ENCODE measurements around the gene EFCAB13.

EFCAB13 gene

DNA sequence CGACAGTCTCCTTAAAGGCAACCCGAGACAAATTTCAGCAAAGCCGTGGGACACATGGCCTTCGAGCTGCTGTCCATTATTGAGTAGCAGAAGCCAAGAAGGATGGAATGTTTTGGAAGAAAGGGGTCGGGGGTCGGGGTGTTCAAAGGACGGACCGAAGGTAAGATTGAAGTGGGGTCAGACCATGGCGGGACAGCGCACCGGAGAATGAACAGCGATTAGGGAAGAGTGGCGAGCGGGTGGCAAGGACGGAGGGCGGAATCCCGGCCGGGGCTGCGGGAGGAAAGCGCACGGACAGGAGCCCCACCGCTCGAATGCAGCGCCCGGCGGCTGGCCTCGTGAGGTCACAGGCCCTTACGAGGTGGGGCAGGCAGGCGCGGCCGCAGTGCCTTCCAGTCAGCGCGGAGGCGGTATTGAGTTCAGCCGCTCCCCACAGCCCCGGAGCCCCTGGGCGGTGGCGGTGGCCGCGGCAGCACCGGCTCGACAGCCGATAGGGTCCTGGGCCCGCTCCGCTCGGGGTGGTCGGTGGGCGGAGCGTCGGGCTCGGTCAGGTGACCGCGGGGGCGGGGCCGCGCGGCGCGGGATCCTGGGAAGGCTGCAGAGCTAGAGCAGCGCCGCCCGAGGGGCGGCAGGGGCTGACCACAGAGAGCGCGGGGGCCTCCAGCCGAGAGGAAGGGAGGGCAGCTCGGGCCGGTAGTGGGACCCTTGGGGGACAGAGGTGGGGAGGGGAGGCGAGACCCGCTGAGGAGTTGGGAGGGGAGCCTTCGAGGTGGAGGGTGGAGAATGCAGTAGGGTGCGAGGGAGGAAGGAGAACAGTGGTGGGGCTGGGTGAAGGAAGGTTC is at the start of gene EFCAB13 (continued):
- TF ChIP-seq, protein P1, sequence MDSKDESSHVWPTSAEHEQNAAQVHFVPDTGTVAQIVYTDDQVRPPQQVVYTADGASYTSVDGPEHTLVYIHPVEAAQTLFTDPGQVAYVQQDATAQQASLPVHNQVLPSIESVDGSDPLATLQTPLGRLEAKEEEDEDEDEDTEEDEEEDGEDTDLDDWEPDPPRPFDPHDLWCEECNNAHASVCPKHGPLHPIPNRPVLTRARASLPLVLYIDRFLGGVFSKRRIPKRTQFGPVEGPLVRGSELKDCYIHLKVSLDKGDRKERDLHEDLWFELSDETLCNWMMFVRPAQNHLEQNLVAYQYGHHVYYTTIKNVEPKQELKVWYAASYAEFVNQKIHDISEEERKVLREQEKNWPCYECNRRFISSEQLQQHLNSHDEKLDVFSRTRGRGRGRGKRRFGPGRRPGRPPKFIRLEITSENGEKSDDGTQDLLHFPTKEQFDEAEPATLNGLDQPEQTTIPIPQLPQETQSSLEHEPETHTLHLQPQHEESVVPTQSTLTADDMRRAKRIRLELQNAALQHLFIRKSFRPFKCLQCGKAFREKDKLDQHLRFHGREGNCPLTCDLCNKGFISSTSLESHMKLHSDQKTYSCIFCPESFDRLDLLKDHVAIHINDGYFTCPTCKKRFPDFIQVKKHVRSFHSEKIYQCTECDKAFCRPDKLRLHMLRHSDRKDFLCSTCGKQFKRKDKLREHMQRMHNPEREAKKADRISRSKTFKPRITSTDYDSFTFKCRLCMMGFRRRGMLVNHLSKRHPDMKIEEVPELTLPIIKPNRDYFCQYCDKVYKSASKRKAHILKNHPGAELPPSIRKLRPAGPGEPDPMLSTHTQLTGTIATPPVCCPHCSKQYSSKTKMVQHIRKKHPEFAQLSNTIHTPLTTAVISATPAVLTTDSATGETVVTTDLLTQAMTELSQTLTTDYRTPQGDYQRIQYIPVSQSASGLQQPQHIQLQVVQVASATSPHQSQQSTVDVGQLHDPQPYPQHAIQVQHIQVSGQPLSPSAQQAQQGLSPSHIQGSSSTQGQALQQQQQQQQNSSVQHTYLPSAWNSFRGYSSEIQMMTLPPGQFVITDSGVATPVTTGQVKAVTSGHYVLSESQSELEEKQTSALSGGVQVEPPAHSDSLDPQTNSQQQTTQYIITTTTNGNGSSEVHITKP (tag by site-specific recombination; IDR thresholded peaks at IDR 0.05): 0 out of 2 replicates have a peak, but pooled peaks have one; percentile 34
- TF ChIP-seq ZSCAN23 (tag by site-specific recombination; IDR thresholded peaks at IDR 0.05): peak; percentile 50; the same call in 1 of the 2 replicates
- TF ChIP-seq ZNF16 (tag by site-specific recombination; IDR thresholded peaks at IDR 0.05; ENCODE audit: low read depth): peak; percentile 70
- TF ChIP-seq, protein P2, sequence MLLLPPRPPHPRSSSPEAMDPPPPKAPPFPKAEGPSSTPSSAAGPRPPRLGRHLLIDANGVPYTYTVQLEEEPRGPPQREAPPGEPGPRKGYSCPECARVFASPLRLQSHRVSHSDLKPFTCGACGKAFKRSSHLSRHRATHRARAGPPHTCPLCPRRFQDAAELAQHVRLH (tag by site-specific recombination; IDR thresholded peaks at IDR 0.05): no peak
- peak; percentile 62 for TF ChIP-seq ZIC2 (tag by site-specific recombination; IDR thresholded peaks at IDR 0.05)
- TF ChIP-seq, protein P3, sequence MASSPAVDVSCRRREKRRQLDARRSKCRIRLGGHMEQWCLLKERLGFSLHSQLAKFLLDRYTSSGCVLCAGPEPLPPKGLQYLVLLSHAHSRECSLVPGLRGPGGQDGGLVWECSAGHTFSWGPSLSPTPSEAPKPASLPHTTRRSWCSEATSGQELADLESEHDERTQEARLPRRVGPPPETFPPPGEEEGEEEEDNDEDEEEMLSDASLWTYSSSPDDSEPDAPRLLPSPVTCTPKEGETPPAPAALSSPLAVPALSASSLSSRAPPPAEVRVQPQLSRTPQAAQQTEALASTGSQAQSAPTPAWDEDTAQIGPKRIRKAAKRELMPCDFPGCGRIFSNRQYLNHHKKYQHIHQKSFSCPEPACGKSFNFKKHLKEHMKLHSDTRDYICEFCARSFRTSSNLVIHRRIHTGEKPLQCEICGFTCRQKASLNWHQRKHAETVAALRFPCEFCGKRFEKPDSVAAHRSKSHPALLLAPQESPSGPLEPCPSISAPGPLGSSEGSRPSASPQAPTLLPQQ (tag by site-specific recombination; IDR thresholded peaks at IDR 0.05): 0 out of 2 replicates have a peak, but pooled peaks have one; percentile 52
- TF ChIP-seq ZNF521 (tag by site-specific recombination; IDR thresholded peaks at IDR 0.05): no peak
- no peak for TF ChIP-seq ZNF24 (tag by site-specific recombination; IDR thresholded peaks at IDR 0.05)
- TF ChIP-seq BCL11B (tag by site-specific recombination; IDR thresholded peaks at IDR 0.05; ENCODE audit: low read depth): 0 out of 2 replicates have a peak, but pooled peaks have one; percentile 70
- TF ChIP-seq ZXDB (tag by site-specific recombination; IDR thresholded peaks at IDR 0.05): peak; percentile 94
- TF ChIP-seq ZNF600 (tag by site-specific recombination; IDR thresholded peaks at IDR 0.05): peak; percentile 62
- TF ChIP-seq ZNF223 (tag by site-specific recombination; IDR thresholded peaks at IDR 0.05): peak; percentile 47; the same call in 1 of the 2 replicates
- 0 out of 2 replicates have a peak, but pooled peaks have one; percentile 18 for TF ChIP-seq KLF1 (tag by site-specific recombination; IDR thresholded peaks at IDR 0.05)
- TF ChIP-seq, protein P4, sequence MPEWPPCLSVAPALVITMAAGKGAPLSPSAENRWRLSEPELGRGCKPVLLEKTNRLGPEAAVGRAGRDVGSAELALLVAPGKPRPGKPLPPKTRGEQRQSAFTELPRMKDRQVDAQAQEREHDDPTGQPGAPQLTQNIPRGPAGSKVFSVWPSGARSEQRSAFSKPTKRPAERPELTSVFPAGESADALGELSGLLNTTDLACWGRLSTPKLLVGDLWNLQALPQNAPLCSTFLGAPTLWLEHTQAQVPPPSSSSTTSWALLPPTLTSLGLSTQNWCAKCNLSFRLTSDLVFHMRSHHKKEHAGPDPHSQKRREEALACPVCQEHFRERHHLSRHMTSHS (tag by site-specific recombination; IDR thresholded peaks at IDR 0.05): no peak
- TF ChIP-seq, protein P5, sequence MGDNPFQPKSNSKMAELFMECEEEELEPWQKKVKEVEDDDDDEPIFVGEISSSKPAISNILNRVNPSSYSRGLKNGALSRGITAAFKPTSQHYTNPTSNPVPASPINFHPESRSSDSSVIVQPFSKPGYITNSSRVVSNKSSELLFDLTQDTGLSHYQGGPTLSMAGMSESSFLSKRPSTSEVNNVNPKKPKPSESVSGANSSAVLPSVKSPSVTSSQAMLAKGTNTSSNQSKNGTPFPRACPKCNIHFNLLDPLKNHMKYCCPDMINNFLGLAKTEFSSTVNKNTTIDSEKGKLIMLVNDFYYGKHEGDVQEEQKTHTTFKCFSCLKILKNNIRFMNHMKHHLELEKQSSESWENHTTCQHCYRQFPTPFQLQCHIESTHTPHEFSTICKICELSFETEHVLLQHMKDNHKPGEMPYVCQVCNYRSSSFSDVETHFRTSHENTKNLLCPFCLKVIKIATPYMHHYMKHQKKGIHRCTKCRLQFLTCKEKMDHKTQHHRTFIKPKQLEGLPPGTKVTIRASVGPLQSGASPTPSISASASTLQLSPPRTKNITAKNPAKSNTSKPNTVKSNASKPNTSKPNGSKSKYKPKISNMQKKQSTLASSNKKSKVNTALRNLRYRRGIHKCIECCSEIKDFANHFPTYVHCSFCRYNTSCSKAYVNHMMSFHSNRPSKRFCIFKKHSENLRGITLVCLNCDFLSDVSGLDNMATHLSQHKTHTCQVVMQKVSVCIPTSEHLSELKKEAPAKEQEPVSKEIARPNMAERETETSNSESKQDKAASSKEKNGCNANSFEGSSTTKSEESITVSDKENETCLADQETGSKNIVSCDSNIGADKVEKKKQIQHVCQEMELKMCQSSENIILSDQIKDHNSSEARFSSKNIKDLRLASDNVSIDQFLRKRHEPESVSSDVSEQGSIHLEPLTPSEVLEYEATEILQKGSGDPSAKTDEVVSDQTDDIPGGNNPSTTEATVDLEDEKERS (tag by site-specific recombination; IDR thresholded peaks at IDR 0.05): peak; percentile 61
- 0 out of 2 replicates have a peak, but pooled peaks have one; percentile 56 for TF ChIP-seq ZNF76 (tag by site-specific recombination; IDR thresholded peaks at IDR 0.05; ENCODE audit: borderline replicate concordance, low read depth)
- TF ChIP-seq ZBTB17 (tag by site-specific recombination; IDR thresholded peaks at IDR 0.05): peak; percentile 57; the same call in 1 of the 2 replicates
- peak; percentile 91; the same call in 1 of the 2 replicates for TF ChIP-seq ZNF610 (tag by site-specific recombination; IDR thresholded peaks at IDR 0.05; ENCODE audit: borderline replicate concordance)
- TF ChIP-seq GLIS2 (tag by site-specific recombination; IDR thresholded peaks at IDR 0.05): peak; percentile 87
- TF ChIP-seq KLF9 (tag by site-specific recombination; IDR thresholded peaks at IDR 0.05; ENCODE audit: low read depth): peak; percentile 73
- TF ChIP-seq, protein P6, sequence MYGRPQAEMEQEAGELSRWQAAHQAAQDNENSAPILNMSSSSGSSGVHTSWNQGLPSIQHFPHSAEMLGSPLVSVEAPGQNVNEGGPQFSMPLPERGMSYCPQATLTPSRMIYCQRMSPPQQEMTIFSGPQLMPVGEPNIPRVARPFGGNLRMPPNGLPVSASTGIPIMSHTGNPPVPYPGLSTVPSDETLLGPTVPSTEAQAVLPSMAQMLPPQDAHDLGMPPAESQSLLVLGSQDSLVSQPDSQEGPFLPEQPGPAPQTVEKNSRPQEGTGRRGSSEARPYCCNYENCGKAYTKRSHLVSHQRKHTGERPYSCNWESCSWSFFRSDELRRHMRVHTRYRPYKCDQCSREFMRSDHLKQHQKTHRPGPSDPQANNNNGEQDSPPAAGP (tag by site-specific recombination; IDR thresholded peaks at IDR 0.05): no peak
- TF ChIP-seq, protein P7, sequence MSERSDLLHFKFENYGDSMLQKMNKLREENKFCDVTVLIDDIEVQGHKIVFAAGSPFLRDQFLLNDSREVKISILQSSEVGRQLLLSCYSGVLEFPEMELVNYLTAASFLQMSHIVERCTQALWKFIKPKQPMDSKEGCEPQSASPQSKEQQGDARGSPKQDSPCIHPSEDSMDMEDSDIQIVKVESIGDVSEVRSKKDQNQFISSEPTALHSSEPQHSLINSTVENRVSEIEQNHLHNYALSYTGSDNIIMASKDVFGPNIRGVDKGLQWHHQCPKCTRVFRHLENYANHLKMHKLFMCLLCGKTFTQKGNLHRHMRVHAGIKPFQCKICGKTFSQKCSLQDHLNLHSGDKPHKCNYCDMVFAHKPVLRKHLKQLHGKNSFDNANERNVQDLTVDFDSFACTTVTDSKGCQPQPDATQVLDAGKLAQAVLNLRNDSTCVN (tag by site-specific recombination; optimal IDR thresholded peaks at IDR 0.05): peak; percentile 66
- TF ChIP-seq ZNF292 (tag by site-specific recombination; IDR thresholded peaks at IDR 0.05; ENCODE audit: borderline replicate concordance, low read depth): 0 out of 2 replicates have a peak, but pooled peaks have one; percentile 6
- peak; percentile 67; the same call in 1 of the 2 replicates for TF ChIP-seq ZNF423 (tag by site-specific recombination; IDR thresholded peaks at IDR 0.05)
- TF ChIP-seq ZNF394 (tag by site-specific recombination; IDR thresholded peaks at IDR 0.05; ENCODE audit: borderline replicate concordance): peak; percentile 27; the same call in 1 of the 2 replicates
- TF ChIP-seq ZFHX2 (tag by site-specific recombination; conservative IDR thresholded peaks at IDR 0.05): peak; percentile 73

Data from HEK293 (cell line).